22Rv1 (cell line): ENCODE data around the gene KCNIP1.

Source experiments
- H3K27ac ChIP-seq: fragments of 450-650 bp; 2 replicates; pipeline ENCODE4 v1.5.1; 2017
- CTCF ChIP-seq: fragments of 450-650 bp; IDR thresholded peaks from 2 replicates; pipeline ENCODE4 v1.5.1; 2017; ENCODE audit warnings: mild to moderate bottlenecking
- ZFX ChIP-seq: fragments of 450-650 bp; IDR thresholded peaks from 2 replicates; pipeline ENCODE4 v1.6.1; 2017; ENCODE audit warnings: antibody characterized with exemption, borderline replicate concordance

The KCNIP1 gene

GRCh38 chr5:170518277-170518676 lies 14.5 kb downstream of the KCNIP1 start:
- TF ChIP-seq CTCF (no peak), ZFX (no peak)
- H3K27ac ChIP-seq = no peak overlapping the region

GRCh38 chr5:170519549-170519948 lies 15.7 kb downstream of the KCNIP1 start:
- TF ChIP-seq CTCF (no peak), ZFX (no peak)
- H3K27ac ChIP-seq = no peak overlapping the region

- no peak overlapping the region for H3K27ac ChIP-seq
- TF ChIP-seq ZFX = no peak
- TF ChIP-seq CTCF = no peak
Observed at GRCh38 chr5:170520372-170520771, 16.6 kb downstream of the KCNIP1 start.

GRCh38 chr5:170522211-170523141 lies 18.7 kb downstream of the KCNIP1 start:
- TF ChIP-seq ZFX (no peak), CTCF (no peak)
- no peak overlapping the region for H3K27ac ChIP-seq

GRCh38 chr5:170523142-170523551 lies 19.3 kb downstream of the KCNIP1 start:
- no peak overlapping the region for H3K27ac ChIP-seq

GRCh38 chr5:170523830-170524229 lies 20.0 kb downstream of the KCNIP1 start:
- TF ChIP-seq ZFX (no peak), CTCF (no peak)
- H3K27ac ChIP-seq = no peak overlapping the region

More at GRCh38 chr5:170523142-170523551, 19.3 kb downstream of the KCNIP1 start:
- TF ChIP-seq CTCF (no peak), ZFX (no peak)

GRCh38 chr5:170524576-170524975 lies 20.8 kb downstream of the KCNIP1 start:
- no peak overlapping the region for H3K27ac ChIP-seq
- TF ChIP-seq CTCF = no peak
- no peak for TF ChIP-seq ZFX
